Panc1 (cell line): Measurements from ENCODE around the gene STKLD1. TPM values are rescaled to one million over a fixed set of nuclear protein-coding genes. Genes with fewer than 3 reads are reported as not detected.

Experiments used
- ATAC-seq: fragments of 200-7000 bp; cut with Tn5 transposase; 2 replicates; pipeline ENCODE4 v1.9.1; 2020; ENCODE audit warnings: mild to moderate bottlenecking, moderate library complexity
- BruUV-seq: library from RNA; stranded (reverse); fragments of 400-500 nt; replicated peaks from 2 replicates; lab custom pipeline; 2021; lab: Mats Ljungman, UMichigan
- CTCF ChIA-PET: fragments of 300-600 bp; sonication (Branson Sonifier 250); formaldehyde crosslinking; loops from one replicate; lab custom pipeline; 2022; ENCODE audit warnings: antibody characterized with exemption; lab: Charles Lee
- POLR2A ChIA-PET: fragments of 300-600 bp; sonication (Branson Sonifier 250); formaldehyde crosslinking; loops from one replicate; lab custom pipeline; 2022; ENCODE audit warnings: antibody characterized with exemption; lab: Charles Lee
- DNase-seq: peaks from one replicate; pipeline ENCODE4 v3.0.0-alpha.2; 2010; ENCODE audit warnings: low read depth, low spot score
- H3K27ac ChIP-seq: 2 replicates; pipeline ENCODE4 v1.5.1; 2011; ENCODE audit warnings: mild to moderate bottlenecking, low read length, inconsistent platforms
- H3K27me3 ChIP-seq: fragments of 200-500 bp; sonication (Bioruptor generic); 2 replicates; pipeline ENCODE4 v1.6.0; 2014; ENCODE audit warnings: low read length, inconsistent platforms; ENCODE audit not compliant: control insufficient read depth, insufficient read depth
- H3K36me3 ChIP-seq: fragments of 200-500 bp; sonication (Bioruptor generic); 2 replicates; pipeline ENCODE4 v1.5.1; 2014; ENCODE audit warnings: inconsistent platforms, mild to moderate bottlenecking, low read length, moderate library complexity; ENCODE audit not compliant: control insufficient read depth, insufficient read depth
- H3K4me1 ChIP-seq: 2 replicates; pipeline ENCODE4 v1.5.1; 2011; ENCODE audit warnings: inconsistent platforms, mild to moderate bottlenecking, low read length, moderate library complexity; ENCODE audit not compliant: control insufficient read depth, insufficient read depth
- H3K4me3 ChIP-seq, 2 experiments: 2 replicates each; pipeline ENCODE4 v1.5.1; 2011 to 2012; ENCODE audit warnings: low read depth in 2 of 2, low read length in 2 of 2, mild to moderate bottlenecking in 2 of 2, inconsistent platforms in 1 of 2, moderate library complexity in 1 of 2
- H3K9me3 ChIP-seq: fragments of 200-500 bp; sonication (Bioruptor generic); 2 replicates; pipeline ENCODE4 v1.5.1; 2014; ENCODE audit warnings: low read depth, mild to moderate bottlenecking, inconsistent platforms, low read length, moderate library complexity; ENCODE audit not compliant: control insufficient read depth, insufficient read depth
- CTCF ChIP-seq: fragments of 450-650 bp; IDR thresholded peaks from 2 replicates; pipeline ENCODE4 v1.5.1; 2017; ENCODE audit warnings: mild to moderate bottlenecking
- POLR2AphosphoS5 ChIP-seq: IDR thresholded peaks from 2 replicates; pipeline ENCODE4 v1.6.1; 2012; ENCODE audit warnings: mild to moderate bottlenecking, low read depth, low read length, moderate library complexity
- REST ChIP-seq, 2 experiments: IDR thresholded peaks; 2 replicates each; pipeline ENCODE4 v1.6.1; 2011 to 2012; ENCODE audit warnings: low read depth in 2 of 2, control low read depth in 1 of 2, low read length in 1 of 2, mild to moderate bottlenecking in 1 of 2, moderate library complexity in 1 of 2; ENCODE audit not compliant: insufficient read depth in 1 of 2
- SIN3A ChIP-seq: IDR thresholded peaks from 2 replicates; pipeline ENCODE4 v1.6.1; 2012; ENCODE audit warnings: low read depth, mild to moderate bottlenecking, low read length, moderate library complexity, borderline replicate concordance; ENCODE audit not compliant: insufficient read depth
- TCF7L2 ChIP-seq: IDR thresholded peaks from 2 replicates; pipeline ENCODE4 v1.6.1; 2011; ENCODE audit warnings: mild to moderate bottlenecking, low read depth, low read length, inconsistent platforms
- in situ Hi-C: cut with HindIII; loops from 2 replicates; pipeline ENCODE4 v1.10.0; 2016; ENCODE audit warnings: low sequenced_read_pairs, low pct_unique_long_range_greater_than_20kb
- intact Hi-C: fragments of 100-400 bp; cut with micrococcal nuclease; formaldehyde crosslinking; loops from one replicate; pipeline ENCODE4 v1.10.0; 2022; ENCODE audit not compliant: unreplicated experiment
- total RNA-seq: library from RNA; stranded (reverse); gene quantifications from one replicate; pipeline ENCODE4 v1.2.1, GENCODE V29; 2021; ENCODE audit not compliant: unreplicated experiment

STKLD1 gene
- total RNA-seq, 1 experiment from 2014 or later = 0.74 TPM

GRCh38 chr9:133369422-133369821, 6.7 kb upstream of the STKLD1 start:
- Histone ChIP-seq H3K4me1 (peaks cover 17% of the 10 kb centered on the region), H3K27me3 (no peaks in the 10 kb centered on the region), H3K27ac (no peak overlapping the region), H3K9me3 (no peaks in the 10 kb centered on the region), H3K36me3 (peaks cover 6% of the 10 kb centered on the region; the same call in 1 of the 2 replicates), H3K4me3 (no peak overlapping the region)
- TF ChIP-seq SIN3A (no peak), REST (IDR thresholded peaks at IDR 0.05; ENCODE audit: insufficient read depth in 1 of 2, low read depth in 2 of 2, low read length in 1 of 2) (no peak), TCF7L2 (no peak), POLR2AphosphoS5 (no peak), CTCF (no peak)
- DNase-seq = no peak
- intact Hi-C loops (no loop called here), in situ Hi-C loops (no loop called here)
- ChIA-PET CTCF (no interaction called here), POLR2A (no interaction called here)
- no peak for ATAC-seq
- BruUV-seq = no TSS peak

- Histone ChIP-seq H3K36me3 (peaks cover 6% of the 10 kb centered on the region; the same call in 1 of the 2 replicates), H3K4me1 (peaks cover 18% of the 10 kb centered on the region)
- in situ Hi-C loops = no loop called here
These were observed 6.2 kb upstream of the STKLD1 start for GRCh38 chr9:133369933-133370332.

More at GRCh38 chr9:133369933-133370332, 6.2 kb upstream of the STKLD1 start:
- POLR2A ChIA-PET = no interaction called here
- Histone ChIP-seq H3K4me3 (no peak overlapping the region), H3K27me3 (no peaks in the 10 kb centered on the region), H3K9me3 (no peaks in the 10 kb centered on the region), H3K27ac (no peak overlapping the region)
- CTCF ChIA-PET = no interaction called here
- BruUV-seq = no TSS peak
- DNase-seq (no peak), ATAC-seq (no peak)
- intact Hi-C loops = no loop called here
- TF ChIP-seq REST (IDR thresholded peaks at IDR 0.05; ENCODE audit: insufficient read depth in 1 of 2, low read depth in 2 of 2, low read length in 1 of 2) (no peak), SIN3A (no peak), CTCF (no peak)
